Ecto neural progenitor cell (in vitro differentiated cells): ENCODE results near the gene CLSTN3.
"Not testable (repeated sequence)": the region's sequence is repeated elsewhere in the genome, so short reads cannot be mapped to it uniquely, and the experiment has no call there.

ENCODE experiments used
- DNase-seq: peaks from one replicate; pipeline ENCODE4 v3.0.0-alpha.2; 2018; ENCODE audit warnings: low spot score

The CLSTN3 gene

GRCh38 chr12:7103837-7104584 is 26.2 kb upstream of the CLSTN3 start:
- DNase-seq: no peak

- DNase-seq: no peak
Measured at GRCh38 chr12:7106082-7106481, 24.1 kb upstream of the CLSTN3 start.

- not testable (repeated sequence) for DNase-seq
Measured at GRCh38 chr12:7107181-7107580, 23.0 kb upstream of the CLSTN3 start.

GRCh38 chr12:7107636-7108002 is 22.6 kb upstream of the CLSTN3 start:
- DNase-seq: no peak

- DNase-seq: peak; percentile 78
Measured at GRCh38 chr12:7108003-7108795, 22.0 kb upstream of the CLSTN3 start.

- DNase-seq: peak; percentile 94
Measured at GRCh38 chr12:7108796-7109571, 21.2 kb upstream of the CLSTN3 start, which contains the start of gene C1RL. Gene C1RL (minus strand): TSS chr12:7109214. CDS start chr12:7109180, 34 bp downstream.

- DNase-seq: no peak
Measured at GRCh38 chr12:7109572-7109920, 20.6 kb upstream of the CLSTN3 start.

GRCh38 chr12:7110661-7111060 is 19.5 kb upstream of the CLSTN3 start:
- DNase-seq: no peak

GRCh38 chr12:7112041-7112440 is 18.1 kb upstream of the CLSTN3 start:
- no peak for DNase-seq

GRCh38 chr12:7113389-7113871 is 16.7 kb upstream of the CLSTN3 start:
- DNase-seq: no peak

- DNase-seq: no peak
Measured at GRCh38 chr12:7114008-7114407, 16.2 kb upstream of the CLSTN3 start.

- DNase-seq: no peak
Measured at GRCh38 chr12:7114851-7115250, 15.3 kb upstream of the CLSTN3 start.

GRCh38 chr12:7116196-7116595 is 14.0 kb upstream of the CLSTN3 start:
- no peak for DNase-seq

- no peak for DNase-seq
Measured at GRCh38 chr12:7116916-7117315, 13.3 kb upstream of the CLSTN3 start.

GRCh38 chr12:7117670-7118069 is 12.5 kb upstream of the CLSTN3 start:
- DNase-seq: no peak

- no peak for DNase-seq
Measured at GRCh38 chr12:7118881-7119280, 11.3 kb upstream of the CLSTN3 start.

GRCh38 chr12:7120166-7120565 is 10.0 kb upstream of the CLSTN3 start:
- DNase-seq: no peak

GRCh38 chr12:7121324-7121723 is 8.8 kb upstream of the CLSTN3 start:
- DNase-seq: no peak

- no peak for DNase-seq
Measured at GRCh38 chr12:7122811-7123769, 7.1 kb upstream of the CLSTN3 start.

GRCh38 chr12:7123806-7124522 is 6.2 kb upstream of the CLSTN3 start:
- DNase-seq: no peak
